Measurements from ENCODE around the gene SFXN3. TPM values are rescaled to one million over a fixed set of nuclear protein-coding genes. Genes with fewer than 3 reads are reported as not detected.

The SFXN3 gene
- total RNA-seq, 1 experiment from 2014 or later = 50.5 TPM

Other genes starting within 250 kb of the SFXN3 start
- 24.9 and 26.1 TPM in 2 replicates for gene SLF2, start 118.3 kb upstream of the SFXN3 start, total RNA-seq (2014; rRNA removed; shearing (Covaris generic))
- gene SEMA4G, start 61.7 kb upstream of the SFXN3 start, total RNA-seq (2014; rRNA removed; shearing (Covaris generic)) = 1.1 and 1.7 TPM in 2 replicates
- gene MRPL43, start 43.7 kb upstream of the SFXN3 start, total RNA-seq (2014; rRNA removed; shearing (Covaris generic)) = 72.4 and 78.9 TPM in 2 replicates
- gene TWNK, start 43.7 kb upstream of the SFXN3 start, total RNA-seq (2014; rRNA removed; shearing (Covaris generic)) = 14.3 and 19.9 TPM in 2 replicates
- gene LZTS2, start 31.4 kb upstream of the SFXN3 start, total RNA-seq (2014; rRNA removed; shearing (Covaris generic)) = 49.2 and 51.6 TPM in 2 replicates
- gene PDZD7, start 105 bp upstream of the SFXN3 start, total RNA-seq (2014; rRNA removed; shearing (Covaris generic)) = 0.52 and 0.55 TPM in 2 replicates
- gene KAZALD1, start 30.8 kb downstream of the SFXN3 start, total RNA-seq (2014; rRNA removed; shearing (Covaris generic)) = 31.3 and 36.1 TPM in 2 replicates
- not detected in 2 replicates for gene TLX1, start 100.1 kb downstream of the SFXN3 start, total RNA-seq (2014; rRNA removed; shearing (Covaris generic))
- gene LBX1, start 198.2 kb downstream of the SFXN3 start, total RNA-seq (2014; rRNA removed; shearing (Covaris generic)) = 0.10 and 0.12 TPM in 2 replicates